SK-N-SH (cell line): Measurements from ENCODE around the gene FDXACB1. TPM values are rescaled to one million over a fixed set of nuclear protein-coding genes. Genes with fewer than 3 reads are reported as not detected.

ENCODE experiments used
- CTCF ChIA-PET: fragments of 300-600, 350-600 bp; formaldehyde crosslinking; extraction: SDS; loops from one replicate; lab custom pipeline; 2021; lab: Yijun Ruan, JAX
- POLR2A ChIA-PET: fragments of 350-600 bp; sonication (Branson Sonifier 250); formaldehyde crosslinking; extraction: SDS; loops from one replicate; lab custom pipeline; 2020; ENCODE audit warnings: antibody characterized with exemption, inconsistent platforms; lab: Yijun Ruan, JAX
- DNase-seq: peaks from one replicate; pipeline ENCODE4 v3.0.0; 2012
- H2AFZ ChIP-seq: fragments of 200-600 bp; sonication (generic); 2 replicates; pipeline ENCODE4 v1.8.1; 2016; ENCODE audit warnings: antibody characterized with exemption, mild to moderate bottlenecking, low read depth
- H3F3A ChIP-seq: fragments of 200-600 bp; sonication (generic); replicated peaks from 2 replicates; pipeline ENCODE3; 2016; ENCODE audit warnings: antibody characterized with exemption, mild to moderate bottlenecking; ENCODE audit not compliant: insufficient read depth
- H3K27ac ChIP-seq, 2 experiments: fragments of 200-500 bp in 1 of 2; fragments of 200-600 bp in 1 of 2; sonication (Bioruptor generic) in 1 of 2; sonication (generic), shearing (Covaris generic) in 1 of 2; 2 replicates each; pipeline versions ENCODE4 v1.5.1 to v1.6.1; 2014 to 2016; ENCODE audit warnings: low read depth in 2 of 2, inconsistent platforms in 1 of 2, low read length in 1 of 2, mild to moderate bottlenecking in 1 of 2, mixed read lengths in 1 of 2
- H3K27me3 ChIP-seq: fragments of 200-600 bp; sonication (generic), shearing (Covaris generic); 2 replicates; pipeline ENCODE4 v1.6.1; 2016; ENCODE audit warnings: mixed run types; ENCODE audit not compliant: insufficient read depth
- H3K36me3 ChIP-seq, 2 experiments: fragments of 200-500 bp in 1 of 2; fragments of 200-600 bp in 1 of 2; sonication (Bioruptor generic) in 1 of 2; sonication (generic) in 1 of 2; replicated peaks in 1 of 2; 2 replicates each; pipeline versions ENCODE3 to v1.5.1; 2014 to 2016; ENCODE audit warnings: low read length in 1 of 2, mild to moderate bottlenecking in 1 of 2; ENCODE audit not compliant: insufficient read depth in 2 of 2, control insufficient read depth in 1 of 2
- H3K4me1 ChIP-seq, 2 experiments: fragments of 200-500 bp in 1 of 2; fragments of 200-600 bp in 1 of 2; sonication (Bioruptor generic) in 1 of 2; sonication (generic), shearing (Covaris generic) in 1 of 2; 2 replicates each; pipeline versions ENCODE4 v1.5.1 to v1.6.1; 2014 to 2016; ENCODE audit warnings: low read depth in 1 of 2, low read length in 1 of 2, mixed run types in 1 of 2; ENCODE audit not compliant: insufficient read depth in 2 of 2, control insufficient read depth in 1 of 2
- H3K4me2 ChIP-seq: fragments of 200-600 bp; sonication (generic), shearing (Covaris generic); 2 replicates; pipeline ENCODE4 v1.6.1; 2017; ENCODE audit warnings: mixed run types
- H3K4me3 ChIP-seq, 2 experiments: fragments of 200-500 bp in 1 of 2; fragments of 200-600 bp in 1 of 2; sonication (Bioruptor generic) in 1 of 2; sonication (generic), shearing (Covaris generic) in 1 of 2; 2 replicates each; pipeline versions ENCODE4 v1.5.1 to v1.8.1; 2014 to 2016; ENCODE audit warnings: low read depth in 2 of 2, inconsistent platforms in 1 of 2, low read length in 1 of 2, mild to moderate bottlenecking in 1 of 2, mixed read lengths in 1 of 2, moderate library complexity in 1 of 2
- H3K79me2 ChIP-seq: fragments of 200-600 bp; sonication (generic); 2 replicates; pipeline ENCODE4 v1.8.1; 2017; ENCODE audit warnings: mild to moderate bottlenecking; ENCODE audit not compliant: insufficient read depth
- H3K9ac ChIP-seq: fragments of 200-600 bp; sonication (generic); 2 replicates; pipeline ENCODE4 v1.6.1; 2017; ENCODE audit warnings: mixed run types
- H3K9me2 ChIP-seq: fragments of 200-600 bp; sonication (generic); 2 replicates; pipeline ENCODE4 v1.6.1; 2017; ENCODE audit warnings: mixed run types
- H3K9me3 ChIP-seq: fragments of 200-600 bp; sonication (generic); 2 replicates; pipeline ENCODE4 v1.6.1; 2017; ENCODE audit warnings: mixed run types, mild to moderate bottlenecking, moderate library complexity
- H4K20me1 ChIP-seq: fragments of 200-600 bp; sonication (generic); 2 replicates; pipeline ENCODE4 v1.6.1; 2017; ENCODE audit warnings: mild to moderate bottlenecking, mixed run types; ENCODE audit not compliant: insufficient read depth
- CHD2 ChIP-seq: fragments of 150-350 bp; IDR thresholded peaks from 2 replicates; pipeline ENCODE4 v1.6.1; 2018; ENCODE audit warnings: low read length; ENCODE audit not compliant: partially characterized antibody
- ELF1 ChIP-seq: IDR thresholded peaks from 2 replicates; pipeline ENCODE4 v1.4.0; 2012
- EP300 ChIP-seq, 2 experiments: IDR thresholded peaks; 2 replicates each; pipeline versions ENCODE4 v1.4.0 to v1.6.1; 2012; ENCODE audit warnings: borderline replicate concordance in 1 of 2, low read depth in 1 of 2, low read length in 1 of 2
- EZH2phosphoT487 ChIP-seq: fragments of 200-600 bp; sonication (generic); IDR thresholded peaks from 2 replicates; pipeline ENCODE4 v1.6.1; 2017; ENCODE audit warnings: low read depth, mixed run types, mild to moderate bottlenecking, antibody characterized with exemption, moderate library complexity, borderline replicate concordance
- FOSL2 ChIP-seq: IDR thresholded peaks from 2 replicates; pipeline ENCODE4 v1.4.0; 2012; ENCODE audit warnings: low read depth, mild to moderate bottlenecking, moderate library complexity, borderline replicate concordance
- FOXJ3 ChIP-seq: sonication (generic); formaldehyde crosslinking; IDR thresholded peaks from 2 replicates; pipeline ENCODE4 v1.5.1; 2020; ENCODE audit warnings: mild to moderate bottlenecking, missing genetic modification reagents
- FOXM1 ChIP-seq: IDR thresholded peaks from 2 replicates; pipeline ENCODE4 v1.4.0; 2012; ENCODE audit warnings: low read depth, mild to moderate bottlenecking
- GATA2 ChIP-seq: sonication (generic); formaldehyde crosslinking; IDR thresholded peaks from 2 replicates; pipeline ENCODE4 v1.5.0; 2020; ENCODE audit warnings: mild to moderate bottlenecking, missing genetic modification reagents
- NFIC ChIP-seq: IDR thresholded peaks from 2 replicates; pipeline ENCODE4 v1.4.0; 2012; ENCODE audit warnings: borderline replicate concordance
- RXRA ChIP-seq: IDR thresholded peaks from 2 replicates; pipeline ENCODE4 v1.4.0; 2012; ENCODE audit warnings: low read depth, mild to moderate bottlenecking, borderline replicate concordance
- SIN3A ChIP-seq: IDR thresholded peaks from 2 replicates; pipeline ENCODE4 v1.6.1; 2012; ENCODE audit warnings: low read depth, mild to moderate bottlenecking, low read length, moderate library complexity, borderline replicate concordance
- TAF1 ChIP-seq: IDR thresholded peaks from 2 replicates; pipeline ENCODE4 v1.6.1; 2012; ENCODE audit warnings: low read depth, mild to moderate bottlenecking, low read length, moderate library complexity, borderline replicate concordance
- TCF12 ChIP-seq: IDR thresholded peaks from 2 replicates; pipeline ENCODE4 v1.4.0; 2012
- TEAD4 ChIP-seq: IDR thresholded peaks from 2 replicates; pipeline ENCODE4 v1.4.0; 2012; ENCODE audit warnings: mild to moderate bottlenecking, borderline replicate concordance; ENCODE audit not compliant: insufficient read depth
- YY1 ChIP-seq: IDR thresholded peaks from 2 replicates; pipeline ENCODE4 v1.4.0; 2012; ENCODE audit warnings: low read depth, mild to moderate bottlenecking
- polyA plus RNA-seq, 3 experiments: library from polyadenylated mRNA; depleted of rRNA; stranded (reverse); fragments of >200 nt; gene quantifications; 2 replicates each; pipeline ENCODE4 v1.2.3, GENCODE V29; 2012
- TF ChIP-seq, protein P1 (sequence below): IDR thresholded peaks from 2 replicates; pipeline ENCODE4 v1.4.0; 2012; ENCODE audit warnings: low read depth
- TF ChIP-seq, protein P2 (sequence below): fragments of 150-350 bp; IDR thresholded peaks from 2 replicates; pipeline ENCODE4 v1.6.1; 2016; ENCODE audit warnings: mild to moderate bottlenecking, low read depth, low read length
- TF ChIP-seq, protein P3 (sequence below): IDR thresholded peaks from 2 replicates; pipeline ENCODE4 v1.4.0; 2012; ENCODE audit warnings: low read depth, borderline replicate concordance
- TF ChIP-seq, protein P4 (sequence below): fragments of 200-600 bp; sonication (generic); IDR thresholded peaks from 2 replicates; pipeline ENCODE4 v1.6.1; 2017; ENCODE audit warnings: antibody characterized with exemption, mild to moderate bottlenecking, moderate library complexity

FDXACB1 gene
- polyA plus RNA-seq, 1 of the 3 experiments (the other 2 are of a cell fraction), result 2.8 TPM

DNA sequence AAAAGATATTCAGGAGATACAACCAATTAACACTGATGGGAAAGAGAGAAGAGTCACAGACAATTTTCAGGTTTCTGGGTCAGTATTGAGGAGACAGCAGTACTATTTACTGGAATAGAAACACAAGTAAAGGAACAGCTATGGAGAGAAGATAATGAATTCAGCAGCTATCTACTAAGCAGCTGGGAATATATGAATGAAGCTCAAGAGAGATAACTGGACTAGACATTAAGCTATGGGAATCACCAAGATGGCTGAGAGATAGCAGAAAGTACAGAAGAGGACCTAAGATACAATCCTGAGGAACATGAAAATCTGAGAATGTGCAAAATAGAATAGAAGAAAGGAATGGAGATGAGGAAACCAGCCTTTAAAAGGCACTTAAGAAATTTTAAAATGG, 23.5 kb downstream of the FDXACB1 start:
- CTCF ChIA-PET, result interaction anchor here (0.6 to 1.2 kb wide), 2 partner anchors 10 to 14 kb away, joined by 3 to 6 read pairs; no protein-coding TSS in a partner anchor
- H3K4me1 ChIP-seq, result no peaks in the 10 kb centered on the region
- H4K20me1 ChIP-seq, result no peaks in the 10 kb centered on the region
- POLR2A ChIA-PET, result no interaction called here
- H3K27me3 ChIP-seq, result no peaks in the 10 kb centered on the region
- H2AFZ ChIP-seq, result no peak overlapping the region
- H3K9me2 ChIP-seq, result no peaks in the 10 kb centered on the region
- no peak overlapping the region for H3K9ac ChIP-seq
- H3F3A ChIP-seq, result no peaks in the 10 kb centered on the region
- peaks cover 38 to 49% of the 10 kb centered on the region in 2 experiments for H3K36me3 ChIP-seq
- H3K4me2 ChIP-seq, result no peak overlapping the region
- no peak for DNase-seq
- H3K9me3 ChIP-seq, result no peaks in the 10 kb centered on the region
- TF ChIP-seq, protein P1, sequence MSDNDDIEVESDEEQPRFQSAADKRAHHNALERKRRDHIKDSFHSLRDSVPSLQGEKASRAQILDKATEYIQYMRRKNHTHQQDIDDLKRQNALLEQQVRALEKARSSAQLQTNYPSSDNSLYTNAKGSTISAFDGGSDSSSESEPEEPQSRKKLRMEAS, result no peak
- TF ChIP-seq TCF12 (no peak), SIN3A (no peak), FOXJ3 (CRISPR knock-in tag) (no peak), EZH2phosphoT487 (no peak), FOXM1 (no peak), NFIC (no peak), YY1 (no peak), EP300 (IDR thresholded peaks at IDR 0.05; ENCODE audit: borderline replicate concordance in 1 of 2, low read depth in 1 of 2, low read length in 1 of 2) (no peak), FOSL2 (no peak), ELF1 (no peak), CHD2 (no peak), GATA2 (CRISPR knock-in tag) (no peak), TAF1 (no peak), RXRA (no peak), TEAD4 (no peak)
- TF ChIP-seq, protein P2, sequence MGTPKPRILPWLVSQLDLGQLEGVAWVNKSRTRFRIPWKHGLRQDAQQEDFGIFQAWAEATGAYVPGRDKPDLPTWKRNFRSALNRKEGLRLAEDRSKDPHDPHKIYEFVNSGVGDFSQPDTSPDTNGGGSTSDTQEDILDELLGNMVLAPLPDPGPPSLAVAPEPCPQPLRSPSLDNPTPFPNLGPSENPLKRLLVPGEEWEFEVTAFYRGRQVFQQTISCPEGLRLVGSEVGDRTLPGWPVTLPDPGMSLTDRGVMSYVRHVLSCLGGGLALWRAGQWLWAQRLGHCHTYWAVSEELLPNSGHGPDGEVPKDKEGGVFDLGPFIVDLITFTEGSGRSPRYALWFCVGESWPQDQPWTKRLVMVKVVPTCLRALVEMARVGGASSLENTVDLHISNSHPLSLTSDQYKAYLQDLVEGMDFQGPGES, result no peak
- TF ChIP-seq, protein P3, sequence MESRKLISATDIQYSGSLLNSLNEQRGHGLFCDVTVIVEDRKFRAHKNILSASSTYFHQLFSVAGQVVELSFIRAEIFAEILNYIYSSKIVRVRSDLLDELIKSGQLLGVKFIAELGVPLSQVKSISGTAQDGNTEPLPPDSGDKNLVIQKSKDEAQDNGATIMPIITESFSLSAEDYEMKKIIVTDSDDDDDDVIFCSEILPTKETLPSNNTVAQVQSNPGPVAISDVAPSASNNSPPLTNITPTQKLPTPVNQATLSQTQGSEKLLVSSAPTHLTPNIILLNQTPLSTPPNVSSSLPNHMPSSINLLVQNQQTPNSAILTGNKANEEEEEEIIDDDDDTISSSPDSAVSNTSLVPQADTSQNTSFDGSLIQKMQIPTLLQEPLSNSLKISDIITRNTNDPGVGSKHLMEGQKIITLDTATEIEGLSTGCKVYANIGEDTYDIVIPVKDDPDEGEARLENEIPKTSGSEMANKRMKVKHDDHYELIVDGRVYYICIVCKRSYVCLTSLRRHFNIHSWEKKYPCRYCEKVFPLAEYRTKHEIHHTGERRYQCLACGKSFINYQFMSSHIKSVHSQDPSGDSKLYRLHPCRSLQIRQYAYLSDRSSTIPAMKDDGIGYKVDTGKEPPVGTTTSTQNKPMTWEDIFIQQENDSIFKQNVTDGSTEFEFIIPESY, result no peak
- TF ChIP-seq, protein P4, sequence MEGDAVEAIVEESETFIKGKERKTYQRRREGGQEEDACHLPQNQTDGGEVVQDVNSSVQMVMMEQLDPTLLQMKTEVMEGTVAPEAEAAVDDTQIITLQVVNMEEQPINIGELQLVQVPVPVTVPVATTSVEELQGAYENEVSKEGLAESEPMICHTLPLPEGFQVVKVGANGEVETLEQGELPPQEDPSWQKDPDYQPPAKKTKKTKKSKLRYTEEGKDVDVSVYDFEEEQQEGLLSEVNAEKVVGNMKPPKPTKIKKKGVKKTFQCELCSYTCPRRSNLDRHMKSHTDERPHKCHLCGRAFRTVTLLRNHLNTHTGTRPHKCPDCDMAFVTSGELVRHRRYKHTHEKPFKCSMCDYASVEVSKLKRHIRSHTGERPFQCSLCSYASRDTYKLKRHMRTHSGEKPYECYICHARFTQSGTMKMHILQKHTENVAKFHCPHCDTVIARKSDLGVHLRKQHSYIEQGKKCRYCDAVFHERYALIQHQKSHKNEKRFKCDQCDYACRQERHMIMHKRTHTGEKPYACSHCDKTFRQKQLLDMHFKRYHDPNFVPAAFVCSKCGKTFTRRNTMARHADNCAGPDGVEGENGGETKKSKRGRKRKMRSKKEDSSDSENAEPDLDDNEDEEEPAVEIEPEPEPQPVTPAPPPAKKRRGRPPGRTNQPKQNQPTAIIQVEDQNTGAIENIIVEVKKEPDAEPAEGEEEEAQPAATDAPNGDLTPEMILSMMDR, result no peak
- no peaks in the 10 kb centered on the region for H3K79me2 ChIP-seq
- H3K27ac ChIP-seq, result no peak overlapping the region
- H3K4me3 ChIP-seq, result no peak overlapping the region
